A549 (cell line): ENCODE data around the gene ASXL3. TPM values are rescaled to one million over a fixed set of nuclear protein-coding genes. Genes with fewer than 3 reads are reported as not detected.

Source experiments
- ATAC-seq, 2 experiments: fragments of 200-7000 bp in 1 of 2; fragments of >200 bp in 1 of 2; cut with Nextera tagmentation in 1 of 2; cut with Tn5 transposase in 1 of 2; 3 replicates each; pipeline versions ENCODE4 v1.8.0 to v1.9.1; 2018 to 2020; ENCODE audit warnings: mild to moderate bottlenecking in 1 of 2, moderate library complexity in 1 of 2
- CTCF ChIA-PET: fragments of 300-600 bp; sonication (Branson Sonifier 250); formaldehyde crosslinking; extraction: SDS; loops from one replicate; lab custom pipeline; 2021; ENCODE audit warnings: antibody characterized with exemption, inconsistent platforms; lab: Yijun Ruan, JAX
- POLR2A ChIA-PET: fragments of 350-600 bp; formaldehyde crosslinking; extraction: SDS; loops from one replicate; lab custom pipeline; 2021; ENCODE audit warnings: antibody characterized with exemption, inconsistent platforms; lab: Yijun Ruan, JAX
- DNase-seq, 2 experiments: peaks; one replicate each; pipeline versions ENCODE4 v3.0.0 to v3.0.0-alpha.2; 2011 to 2016; ENCODE audit warnings: low read depth in 1 of 2, low spot score in 1 of 2
- FAIRE-seq: peaks from 2 replicates; lab custom pipeline; 2011; peaks lifted over from hg19 to GRCh38; lab: Jason Lieb, UNC
- H3K27ac ChIP-seq, 2 experiments: fragments of >200 bp; sonication (Bioruptor Twin); formaldehyde crosslinking; 3 replicates each; pipeline ENCODE4 v1.5.1; 2016 to 2017
- H3K4me1 ChIP-seq: fragments of >200 bp; sonication (Bioruptor Twin); formaldehyde crosslinking; 3 replicates; pipeline ENCODE4 v1.6.1; 2016
- H3K4me2 ChIP-seq: fragments of >200 bp; sonication (Bioruptor Twin); formaldehyde crosslinking; 3 replicates; pipeline ENCODE4 v1.6.1; 2016
- H3K4me3 ChIP-seq: fragments of >200 bp; sonication (Bioruptor Twin); formaldehyde crosslinking; 3 replicates; pipeline ENCODE4 v1.5.1; 2016
- H3K9me3 ChIP-seq: fragments of >200 bp; sonication (Bioruptor Twin); formaldehyde crosslinking; 3 replicates; pipeline ENCODE4 v1.6.1; 2016
- ATOH8 ChIP-seq: fragments of 250-450 bp; sonication (Bioruptor Pico); IDR thresholded peaks from 2 replicates; pipeline ENCODE4 v1.5.0; 2020; ENCODE audit warnings: low read depth, mild to moderate bottlenecking, moderate library complexity
- BCL3 ChIP-seq: fragments of >200 bp; sonication (Bioruptor Twin); formaldehyde crosslinking; IDR thresholded peaks from 3 replicates; pipeline ENCODE4 v1.6.1; 2016
- E2F6 ChIP-seq: IDR thresholded peaks from 2 replicates; pipeline ENCODE4 v1.6.1; 2012; ENCODE audit warnings: low read depth, borderline replicate concordance
- EHF ChIP-seq: fragments of 250-450 bp; sonication (Bioruptor Pico); IDR thresholded peaks from 2 replicates; pipeline ENCODE4 v1.5.0; 2020; ENCODE audit warnings: mild to moderate bottlenecking
- EHMT2 ChIP-seq: fragments of 200-600 bp; sonication (generic); IDR thresholded peaks from 2 replicates; pipeline ENCODE4 v1.6.1; 2016; ENCODE audit warnings: antibody characterized with exemption, low read depth, mild to moderate bottlenecking, moderate library complexity
- EP300 ChIP-seq, 2 experiments: fragments of >200 bp; sonication (Bioruptor Twin); formaldehyde crosslinking; IDR thresholded peaks; 2 replicates in 1 of 2; 3 replicates in 1 of 2; pipeline ENCODE4 v1.6.1; 2016 to 2017
- FOSL2 ChIP-seq, 2 experiments: fragments of 450-650 bp in 1 of 2; fragments of >200 bp in 1 of 2; sonication (Bioruptor Twin) in 1 of 2; formaldehyde crosslinking; IDR thresholded peaks; 2 replicates each; pipeline versions ENCODE4 v1.5.0 to v1.6.1; 2016 to 2020; ENCODE audit warnings: mild to moderate bottlenecking in 1 of 2, moderate library complexity in 1 of 2
- HEYL ChIP-seq: fragments of 250-450 bp; sonication (Bioruptor Pico); IDR thresholded peaks from 2 replicates; pipeline ENCODE4 v1.8.0; 2021; ENCODE audit warnings: mild to moderate bottlenecking, moderate library complexity
- HOXB5 ChIP-seq: fragments of 250-450 bp; sonication (Bioruptor Pico); IDR thresholded peaks from 2 replicates; pipeline ENCODE4 v1.5.0; 2020; ENCODE audit warnings: mild to moderate bottlenecking, moderate library complexity
- KDM1A ChIP-seq: fragments of 200-600 bp; sonication (generic); IDR thresholded peaks from 2 replicates; pipeline ENCODE4 v1.6.1; 2016; ENCODE audit warnings: low read depth, mild to moderate bottlenecking
- RARB ChIP-seq: fragments of 250-450 bp; sonication (Bioruptor Pico); IDR thresholded peaks from 2 replicates; pipeline ENCODE4 v1.8.0; 2021; ENCODE audit warnings: mild to moderate bottlenecking, moderate library complexity
- RCOR1 ChIP-seq: fragments of 150-350 bp; IDR thresholded peaks from 2 replicates; pipeline ENCODE4 v1.6.1; 2014; ENCODE audit warnings: antibody characterized with exemption, low read length, low read depth
- REST ChIP-seq: fragments of 200-600 bp; sonication (generic); IDR thresholded peaks from 2 replicates; pipeline ENCODE4 v1.6.1; 2016; ENCODE audit warnings: antibody characterized with exemption, mild to moderate bottlenecking, moderate library complexity
- RFX5 ChIP-seq: fragments of 450-650 bp; IDR thresholded peaks from 2 replicates; pipeline ENCODE4 v1.7.1; 2014; ENCODE audit warnings: antibody characterized with exemption, mild to moderate bottlenecking, moderate library complexity
- SMC3 ChIP-seq: fragments of >200 bp; sonication (Bioruptor Twin); formaldehyde crosslinking; IDR thresholded peaks from 3 replicates; pipeline ENCODE4 v1.6.1; 2018; ENCODE audit warnings: inconsistent platforms
- TP53 ChIP-seq: fragments of 250-450 bp; sonication (Bioruptor Pico); IDR thresholded peaks from 2 replicates; pipeline ENCODE4 v1.5.0; 2021; ENCODE audit warnings: mild to moderate bottlenecking, moderate library complexity
- ZC3H11A ChIP-seq: fragments of 450-650 bp; IDR thresholded peaks from 2 replicates; pipeline ENCODE4 v1.6.1; 2014; ENCODE audit warnings: antibody characterized with exemption, mild to moderate bottlenecking
- WGBS: methylation state at CpG from one replicate; pipeline ENCODE4 v1.1.6; 2017; ENCODE audit errors: missing lambda C conversion rate; 5-methylcytosine and 5-hydroxymethylcytosine counted together
- polyA plus RNA-seq, 4 experiments: library from polyadenylated mRNA; depleted of rRNA in 3 of 4; stranded (reverse); fragments of >200 nt; fragmentation: RNase III in 1 of 4; extraction: RNeasy Plus Mini Kit Qiagen cat#74134 plus additional on column Dnase treatment in 1 of 4; gene quantifications; 2 replicates in 3 of 4; 3 replicates in 1 of 4; pipeline ENCODE4 v1.2.3, GENCODE V29; 2011 to 2017
- TF ChIP-seq, protein P1 (sequence below): fragments of 250-450 bp; sonication (Bioruptor Pico); IDR thresholded peaks from 2 replicates; pipeline ENCODE4 v1.5.0; 2021; ENCODE audit warnings: mild to moderate bottlenecking, moderate library complexity, borderline replicate concordance
- TF ChIP-seq, protein P2 (sequence below): IDR thresholded peaks from 2 replicates; pipeline ENCODE4 v1.6.1; 2012

ASXL3 gene
- polyA plus RNA-seq, 2 of the 4 experiments (the other 2 are of a cell fraction), result not detected

GRCh38 chr18:33755391-33755790 lies 177.4 kb downstream of the ASXL3 start:
- Histone ChIP-seq H3K4me2 (no peak overlapping the region), H3K9me3 (no peaks in the 10 kb centered on the region), H3K4me1 (no peaks in the 10 kb centered on the region), H3K27ac (no peak overlapping the region), H3K4me3 (no peak overlapping the region)
- no peak for ATAC-seq
- CTCF ChIA-PET, result interaction anchor here (1.3 kb wide), 1 partner anchor 84 kb away, joined by 3 read pairs; no protein-coding TSS in a partner anchor
- POLR2A ChIA-PET, result no interaction called here
- TF ChIP-seq BCL3, result no peak
- TF ChIP-seq, protein P1, sequence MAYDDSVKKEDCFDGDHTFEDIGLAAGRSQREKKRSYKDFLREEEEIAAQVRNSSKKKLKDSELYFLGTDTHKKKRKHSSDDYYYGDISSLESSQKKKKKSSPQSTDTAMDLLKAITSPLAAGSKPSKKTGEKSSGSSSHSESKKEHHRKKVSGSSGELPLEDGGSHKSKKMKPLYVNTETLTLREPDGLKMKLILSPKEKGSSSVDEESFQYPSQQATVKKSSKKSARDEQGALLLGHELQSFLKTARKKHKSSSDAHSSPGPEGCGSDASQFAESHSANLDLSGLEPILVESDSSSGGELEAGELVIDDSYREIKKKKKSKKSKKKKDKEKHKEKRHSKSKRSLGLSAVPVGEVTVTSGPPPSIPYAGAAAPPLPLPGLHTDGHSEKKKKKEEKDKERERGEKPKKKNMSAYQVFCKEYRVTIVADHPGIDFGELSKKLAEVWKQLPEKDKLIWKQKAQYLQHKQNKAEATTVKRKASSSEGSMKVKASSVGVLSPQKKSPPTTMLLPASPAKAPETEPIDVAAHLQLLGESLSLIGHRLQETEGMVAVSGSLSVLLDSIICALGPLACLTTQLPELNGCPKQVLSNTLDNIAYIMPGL (CRISPR knock-in tag), result no peak
- no peak for TF ChIP-seq KDM1A
- TF ChIP-seq EHF (CRISPR knock-in tag), result no peak
- TF ChIP-seq SMC3, result no peak
- TF ChIP-seq EP300 (IDR thresholded peaks at IDR 0.05), result no peak
- TF ChIP-seq, protein P2, sequence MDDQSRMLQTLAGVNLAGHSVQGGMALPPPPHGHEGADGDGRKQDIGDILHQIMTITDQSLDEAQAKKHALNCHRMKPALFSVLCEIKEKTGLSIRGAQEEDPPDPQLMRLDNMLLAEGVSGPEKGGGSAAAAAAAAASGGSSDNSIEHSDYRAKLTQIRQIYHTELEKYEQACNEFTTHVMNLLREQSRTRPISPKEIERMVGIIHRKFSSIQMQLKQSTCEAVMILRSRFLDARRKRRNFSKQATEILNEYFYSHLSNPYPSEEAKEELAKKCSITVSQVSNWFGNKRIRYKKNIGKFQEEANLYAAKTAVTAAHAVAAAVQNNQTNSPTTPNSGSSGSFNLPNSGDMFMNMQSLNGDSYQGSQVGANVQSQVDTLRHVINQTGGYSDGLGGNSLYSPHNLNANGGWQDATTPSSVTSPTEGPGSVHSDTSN, result no peak
- no peak for TF ChIP-seq HOXB5
- TF ChIP-seq HEYL, result no peak
- no peak for TF ChIP-seq RARB
- TF ChIP-seq TP53 (CRISPR knock-in tag), result no peak
- TF ChIP-seq E2F6, result no peak
- no peak for TF ChIP-seq RCOR1
- DNase-seq, result no peak
- 21% methylated on average over 3 of the region's 3 CpGs for WGBS
- FAIRE-seq, result no peak

DNA sequence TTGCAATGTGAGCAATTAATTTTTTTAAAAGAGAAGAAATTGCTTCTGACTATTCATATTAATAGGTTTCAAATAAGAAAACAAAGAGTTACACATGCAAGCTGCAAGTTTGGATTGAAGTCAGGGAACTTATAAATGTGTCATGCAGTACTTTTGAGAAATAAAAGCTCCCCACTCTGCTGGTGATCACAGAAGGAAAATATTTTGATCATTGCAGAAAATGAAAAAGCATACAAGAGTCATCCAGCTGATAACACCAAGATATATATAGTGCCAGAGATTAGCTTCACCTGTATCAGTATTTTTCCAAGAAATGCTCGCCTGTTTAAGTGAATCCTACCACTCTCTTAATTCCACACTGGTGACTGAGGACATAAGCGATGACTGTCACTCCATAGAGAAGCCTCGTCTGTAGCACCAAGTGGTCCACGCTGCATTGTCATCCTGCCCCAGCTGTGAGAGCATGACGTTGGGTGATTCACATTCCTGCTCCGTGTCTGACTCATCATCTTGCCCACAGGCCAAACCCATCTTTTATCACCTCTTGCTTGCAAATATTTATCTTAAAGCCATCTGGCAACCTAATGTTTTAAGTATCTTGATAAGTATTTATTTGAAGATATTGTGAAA lies 178.0 kb downstream of the ASXL3 start:
- no peak for TF ChIP-seq RFX5
- TF ChIP-seq ZC3H11A, result no peak
- TF ChIP-seq EHF (CRISPR knock-in tag), result no peak
- TF ChIP-seq EHMT2, result no peak
- TF ChIP-seq REST, result no peak
- TF ChIP-seq ATOH8, result no peak
- no peak for TF ChIP-seq RARB
- no peak for TF ChIP-seq FOSL2 (IDR thresholded peaks at IDR 0.05)
- TF ChIP-seq FOSL2 (CRISPR knock-in tag; IDR thresholded peaks at IDR 0.05), result peak; percentile 34; the same call in 1 of the 2 replicates
- H3K4me2 ChIP-seq, result no peak overlapping the region
- no peaks in the 10 kb centered on the region for H3K9me3 ChIP-seq
- peak; percentile 34 to 80; a peak in 3 of 6 replicates for ATAC-seq
- H3K4me3 ChIP-seq, result no peak overlapping the region
- DNase-seq, result peak; percentile 3 to 29
- no peaks in the 10 kb centered on the region for H3K4me1 ChIP-seq
- H3K27ac ChIP-seq, result no peak overlapping the region
- WGBS, result 2% methylated on average over 6 of the region's 6 CpGs
- POLR2A ChIA-PET, result no interaction called here
- no peak for FAIRE-seq
- CTCF ChIA-PET, result interaction anchor here (1.3 kb wide), 1 partner anchor 84 kb away, joined by 3 read pairs; no protein-coding TSS in a partner anchor
